Bronchus fibroblast of lung (primary cell): ENCODE results near the gene KCNN1. TPM values are rescaled to one million over a fixed set of nuclear protein-coding genes. Genes with fewer than 3 reads are reported as not detected.

ENCODE experiments used
- total RNA-seq: library from RNA; depleted of rRNA; stranded (reverse); fragments of >200 nt; gene quantifications from 2 replicates; pipeline ENCODE4 v1.2.3, GENCODE V29; 2015

Gene KCNN1
- 0.15 and 0.34 TPM in 2 replicates for total RNA-seq

DNA sequence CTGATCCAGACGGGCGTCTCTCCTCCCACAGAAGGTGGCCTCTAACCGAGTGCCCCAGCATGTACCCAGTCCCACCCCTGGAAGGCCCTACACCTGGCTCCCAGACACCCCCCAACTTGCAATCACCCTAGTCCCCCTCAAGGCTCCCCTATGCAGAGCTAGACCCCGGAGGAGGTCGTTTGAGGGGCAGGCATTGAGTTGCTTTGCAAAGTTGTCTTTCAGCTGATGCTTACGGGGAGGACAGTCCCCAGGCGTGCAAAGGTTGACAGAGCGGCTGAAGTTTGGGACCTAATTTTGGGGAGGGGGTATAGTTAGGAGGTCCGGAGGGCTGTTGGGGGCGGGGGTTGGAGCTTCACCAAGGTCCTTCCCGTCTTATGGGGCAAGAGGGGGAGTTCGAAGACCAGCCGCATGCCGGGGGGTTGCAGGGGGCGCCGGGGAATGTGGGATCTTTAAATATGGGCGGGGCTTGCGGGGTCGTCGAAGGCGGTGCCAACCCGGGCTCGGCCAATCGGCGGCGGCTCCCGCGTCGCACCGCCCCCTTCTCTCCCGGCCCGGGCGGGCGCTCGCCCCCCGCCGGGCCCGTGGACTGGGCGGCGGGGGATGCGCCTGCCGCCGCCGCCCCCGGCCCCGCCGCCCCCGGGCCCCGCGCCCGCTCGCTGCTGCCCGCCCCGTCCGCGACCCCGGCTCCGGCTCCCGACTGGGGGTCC, at the start of gene KCNN1:
Gene KCNN1, plus strand, starts transcription at position 558 of the 707 bp plus-strand sequence. CDS start 6,782 bp downstream, outside the sequence.

GRCh38 chr19:17932485-17933338, 34.2 kb upstream of the KCNN1 start, which contains the start of gene CCDC124:
Gene CCDC124, plus strand, starts transcription at chr19:17933015. Its CDS starts 3,406 bp downstream, at chr19:17936421.

GRCh38 chr19:18007917-18008673, 41.2 kb downstream of the KCNN1 start, which contains the start of gene ARRDC2:
Gene ARRDC2, plus strand, starts transcription at chr19:18008170. Its CDS starts 141 bp downstream, at chr19:18008311.

Other genes with a start within 250 kb of the KCNN1 start
- 28.4 and 35.2 TPM in 2 replicates for gene MAP1S, start 247.6 kb upstream of the KCNN1 start, total RNA-seq
- gene FCHO1, start 215.6 kb upstream of the KCNN1 start, total RNA-seq = 1.0 and 1.8 TPM in 2 replicates
- gene B3GNT3, start 172.0 kb upstream of the KCNN1 start, total RNA-seq = 0.15 TPM in 1 of 2 replicates, not detected in the other
- gene INSL3, start 145.6 kb upstream of the KCNN1 start, total RNA-seq = not detected in 2 replicates
- 3.5 and 3.9 TPM in 2 replicates for gene JAK3, start 119.1 kb upstream of the KCNN1 start, total RNA-seq
- gene RPL18A, start 107.2 kb upstream of the KCNN1 start, total RNA-seq = 2,017 and 2,263 TPM in 2 replicates
- gene SLC5A5, start 95.2 kb upstream of the KCNN1 start, total RNA-seq = not detected in 2 replicates
- gene CCDC124, start 34.1 kb upstream of the KCNN1 start, total RNA-seq = 98.2 and 102 TPM in 2 replicates
- gene ARRDC2, start 41.1 kb downstream of the KCNN1 start, total RNA-seq = 4.2 and 4.7 TPM in 2 replicates
- gene IL12RB1, start 119.8 kb downstream of the KCNN1 start, total RNA-seq = not detected in 2 replicates
- 2.7 and 3.4 TPM in 2 replicates for gene MAST3, start 130.7 kb downstream of the KCNN1 start, total RNA-seq
- gene PIK3R2, start 186.1 kb downstream of the KCNN1 start, total RNA-seq = 18.4 and 23.9 TPM in 2 replicates
- under 0.01 and 0.15 TPM in 2 replicates for gene IFI30, start 206.7 kb downstream of the KCNN1 start, total RNA-seq
- gene MPV17L2, start 226.1 kb downstream of the KCNN1 start, total RNA-seq = 24.0 and 29.0 TPM in 2 replicates
- gene RAB3A, start 236.9 kb downstream of the KCNN1 start, total RNA-seq = 0.67 and 1.0 TPM in 2 replicates